Testis (tissue), 2 donors: Measurements from ENCODE around the gene PEA15.

Experiments used
- CTCF ChIP-seq, 3 experiments: fragments of 450-650 bp in 2 of 3; fragments of 200-600 bp in 1 of 3; sonication (generic) in 1 of 3; IDR thresholded peaks; one replicate each; pipeline ENCODE4 v1.5.1; 2016 to 2019; ENCODE audit warnings: antibody characterized with exemption in 3 of 3, mild to moderate bottlenecking in 2 of 3, moderate library complexity in 1 of 3
- POLR2A ChIP-seq: fragments of 450-650 bp; IDR thresholded peaks from one replicate; pipeline ENCODE4 v1.6.1; 2017; ENCODE audit warnings: antibody characterized with exemption, mild to moderate bottlenecking, moderate library complexity

GRCh38 chr1:160251011-160251410 lies 45.8 kb downstream of the PEA15 start:
- no peak for TF ChIP-seq CTCF (IDR thresholded peaks at IDR 0.05)
- TF ChIP-seq POLR2A = no peak
